MM.1S (cell line): ENCODE results near the gene HIPK1.

Experiments used
- DNase-seq: peaks from one replicate; pipeline ENCODE4 v3.0.0-alpha.2; 2015
- H2AFZ ChIP-seq: fragments of 300-600 bp; sonication (generic); 2 replicates; pipeline ENCODE4 v1.6.0; 2016; ENCODE audit warnings: antibody characterized with exemption, low read length
- H3F3A ChIP-seq: fragments of 300-600 bp; sonication (generic); 2 replicates; pipeline ENCODE4 v1.6.1; 2016; ENCODE audit warnings: mild to moderate bottlenecking, antibody characterized with exemption, low read length, moderate library complexity, mixed read lengths; ENCODE audit not compliant: insufficient read depth
- H3K27ac ChIP-seq: fragments of 300-600 bp; sonication (generic); 2 replicates; pipeline ENCODE4 v1.5.1; 2016; ENCODE audit warnings: mild to moderate bottlenecking, low read length
- H3K27me3 ChIP-seq: fragments of 300-600 bp; sonication (generic); replicated peaks from 2 replicates; pipeline ENCODE4 v1.6.0; 2016; ENCODE audit warnings: low read length; ENCODE audit not compliant: insufficient read depth
- H3K36me3 ChIP-seq: fragments of 300-600 bp; sonication (generic); replicated peaks from 2 replicates; pipeline ENCODE4 v1.6.1; 2016; ENCODE audit warnings: mild to moderate bottlenecking, low read length, mixed read lengths; ENCODE audit not compliant: insufficient read depth
- H3K4me1 ChIP-seq: fragments of 300-600 bp; sonication (generic); 2 replicates; pipeline ENCODE4 v1.6.1; 2016; ENCODE audit warnings: low read length, mixed read lengths
- H3K4me2 ChIP-seq: fragments of 300-600 bp; sonication (generic); 2 replicates; pipeline ENCODE4 v1.6.0; 2016; ENCODE audit warnings: low read depth, low read length
- H3K4me3 ChIP-seq: fragments of 300-600 bp; sonication (generic); 2 replicates; pipeline ENCODE4 v1.5.1; 2016; ENCODE audit warnings: low read length, mixed read lengths
- H3K79me2 ChIP-seq: fragments of 300-600 bp; sonication (generic); 2 replicates; pipeline ENCODE4 v1.6.1; 2016; ENCODE audit warnings: mixed run types, low read length, mixed read lengths
- H3K9ac ChIP-seq: fragments of 300-600 bp; sonication (generic); 2 replicates; pipeline ENCODE4 v1.6.1; 2016; ENCODE audit warnings: low read length, mixed read lengths
- H3K9me2 ChIP-seq: fragments of 300-600 bp; sonication (generic); replicated peaks from 2 replicates; pipeline ENCODE4 v1.6.1; 2016; ENCODE audit warnings: mild to moderate bottlenecking, low read length, mixed read lengths; ENCODE audit not compliant: insufficient read depth
- H3K9me3 ChIP-seq: fragments of 300-600 bp; sonication (generic); replicated peaks from 2 replicates; pipeline ENCODE4 v1.6.1; 2016; ENCODE audit warnings: mild to moderate bottlenecking, low read length, mixed read lengths; ENCODE audit not compliant: insufficient read depth
- H4K20me1 ChIP-seq: fragments of 300-600 bp; sonication (generic); 2 replicates; pipeline ENCODE4 v1.6.1; 2016; ENCODE audit warnings: mild to moderate bottlenecking, low read length, moderate library complexity, mixed read lengths; ENCODE audit not compliant: insufficient read depth
- CTCF ChIP-seq: fragments of 300-600 bp; sonication (generic); IDR thresholded peaks from 2 replicates; pipeline ENCODE4 v1.5.1; 2016; ENCODE audit warnings: antibody characterized with exemption, low read length, mixed read lengths
- EZH2 ChIP-seq: fragments of 300-600 bp; sonication (generic); optimal IDR thresholded peaks from 2 replicates; pipeline ENCODE3; 2017; ENCODE audit warnings: low read depth, mild to moderate bottlenecking, antibody characterized with exemption, low read length, mixed read lengths
- EZH2phosphoT487 ChIP-seq: fragments of 300-600 bp; sonication (generic); IDR thresholded peaks from 2 replicates; pipeline ENCODE4 v1.6.1; 2018; ENCODE audit warnings: antibody characterized with exemption, low read length

HIPK1 gene

GRCh38 chr1:113891631-113892220 lies 37.4 kb upstream of the HIPK1 start:
- Histone ChIP-seq H2AFZ (no peak overlapping the region), H3K27ac (no peak overlapping the region), H3K4me3 (no peak overlapping the region), H3K27me3 (no peaks in the 10 kb centered on the region), H3K9ac (no peak overlapping the region), H3F3A (no peaks in the 10 kb centered on the region), H4K20me1 (no peaks in the 10 kb centered on the region), H3K4me2 (no peak overlapping the region), H3K9me2 (no peaks in the 10 kb centered on the region), H3K9me3 (no peaks in the 10 kb centered on the region), H3K79me2 (no peaks in the 10 kb centered on the region), H3K4me1 (no peaks in the 10 kb centered on the region), H3K36me3 (no peaks in the 10 kb centered on the region)
- TF ChIP-seq CTCF (no peak), EZH2phosphoT487 (no peak), EZH2 (no peak)
- DNase-seq = no peak

DNA sequence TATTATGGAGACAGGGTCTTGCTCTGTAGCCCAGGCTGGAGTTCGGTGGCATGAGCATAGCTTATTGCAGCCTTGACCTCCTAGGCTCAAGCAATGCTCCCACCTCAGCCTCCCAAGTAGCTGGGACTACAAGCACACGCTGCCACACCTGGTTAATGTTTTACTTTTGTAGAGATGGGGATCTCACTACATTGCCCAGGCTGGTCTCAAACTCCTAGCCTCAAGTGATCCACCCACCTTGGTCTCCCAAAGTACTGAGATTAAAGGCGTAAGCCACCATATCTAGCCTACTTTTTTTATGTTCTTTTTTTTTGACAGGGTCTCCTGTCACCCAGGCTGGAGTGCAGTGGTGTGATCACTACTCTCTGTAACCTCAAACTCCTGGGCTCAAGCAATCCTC lies 35.9 kb upstream of the HIPK1 start:
- H3K27me3 ChIP-seq = no peaks in the 10 kb centered on the region
- TF ChIP-seq EZH2phosphoT487 = no peak
- no peak for TF ChIP-seq CTCF
- H3K4me3 ChIP-seq = no peak overlapping the region
- no peaks in the 10 kb centered on the region for H4K20me1 ChIP-seq
- no peaks in the 10 kb centered on the region for H3K9me2 ChIP-seq
- no peaks in the 10 kb centered on the region for H3K4me1 ChIP-seq
- H2AFZ ChIP-seq = no peak overlapping the region
- no peaks in the 10 kb centered on the region for H3F3A ChIP-seq
- H3K27ac ChIP-seq = no peak overlapping the region
- H3K9me3 ChIP-seq = no peaks in the 10 kb centered on the region
- DNase-seq = no peak
- H3K4me2 ChIP-seq = no peak overlapping the region
- H3K79me2 ChIP-seq = no peaks in the 10 kb centered on the region
- no peak overlapping the region for H3K9ac ChIP-seq
- H3K36me3 ChIP-seq = no peaks in the 10 kb centered on the region

DNA sequence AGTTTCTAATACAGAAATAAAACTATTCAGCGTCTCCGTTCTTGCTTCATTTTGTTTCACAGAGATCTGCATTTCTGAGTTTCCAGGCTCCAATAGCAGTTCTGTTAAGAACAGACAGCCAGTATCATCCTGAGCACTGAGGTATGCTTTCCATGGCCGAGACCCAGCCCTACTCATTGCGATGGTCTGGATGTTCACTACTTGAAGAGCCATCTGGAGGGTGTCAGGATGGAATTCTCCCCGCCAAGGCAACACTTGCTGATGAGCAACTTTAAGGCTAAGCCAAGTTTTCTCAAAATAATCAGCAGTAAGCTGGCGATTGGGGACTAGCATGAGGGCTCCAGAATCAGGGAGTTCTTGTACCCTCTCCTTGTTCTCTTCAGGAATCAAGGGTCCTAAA lies 34.0 kb upstream of the HIPK1 start:
- no peak overlapping the region for H3K27ac ChIP-seq
- H3K9me2 ChIP-seq = no peaks in the 10 kb centered on the region
- H3K36me3 ChIP-seq = no peaks in the 10 kb centered on the region
- H3K9ac ChIP-seq = no peak overlapping the region
- H3K9me3 ChIP-seq = no peaks in the 10 kb centered on the region
- H4K20me1 ChIP-seq = no peaks in the 10 kb centered on the region
- no peak overlapping the region for H3K4me3 ChIP-seq
- DNase-seq = no peak
- H3K27me3 ChIP-seq = no peaks in the 10 kb centered on the region
- no peak overlapping the region for H3K4me2 ChIP-seq
- TF ChIP-seq EZH2phosphoT487 = no peak
- no peak overlapping the region for H2AFZ ChIP-seq
- no peaks in the 10 kb centered on the region for H3K4me1 ChIP-seq
- no peaks in the 10 kb centered on the region for H3F3A ChIP-seq
- H3K79me2 ChIP-seq = no peaks in the 10 kb centered on the region

DNA sequence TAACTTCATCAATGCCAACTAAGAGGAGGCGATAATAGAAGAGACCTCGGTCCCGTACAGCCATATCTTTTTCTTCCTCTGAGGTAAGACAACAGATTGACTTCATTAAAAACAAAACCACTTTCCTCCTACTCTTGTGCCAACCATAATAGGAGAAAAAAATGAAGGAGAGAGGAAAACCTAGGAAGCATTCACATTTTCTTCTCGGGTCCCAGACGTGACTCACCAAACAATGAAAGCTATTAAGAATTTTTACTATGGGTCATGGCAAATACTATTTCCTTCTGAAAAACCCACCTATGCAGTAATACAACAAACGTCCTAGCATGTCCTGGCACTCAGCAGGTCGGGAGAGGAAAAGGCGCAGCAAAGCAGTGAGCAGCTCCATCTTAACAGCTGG lies 33.2 kb upstream of the HIPK1 start:
- Histone ChIP-seq H4K20me1 (no peaks in the 10 kb centered on the region), H3F3A (no peaks in the 10 kb centered on the region), H3K4me3 (no peak overlapping the region), H2AFZ (no peak overlapping the region), H3K9ac (no peak overlapping the region), H3K4me2 (no peak overlapping the region), H3K36me3 (no peaks in the 10 kb centered on the region), H3K27ac (no peak overlapping the region), H3K9me2 (no peaks in the 10 kb centered on the region), H3K27me3 (no peaks in the 10 kb centered on the region), H3K9me3 (no peaks in the 10 kb centered on the region), H3K79me2 (no peaks in the 10 kb centered on the region), H3K4me1 (no peaks in the 10 kb centered on the region)
- TF ChIP-seq EZH2phosphoT487 (no peak), EZH2 (no peak), CTCF (no peak)
- no peak for DNase-seq
